PFSK-1 (cell line): Measurements from ENCODE around the gene USP50.

Experiments
- FOXP2 ChIP-seq: optimal IDR thresholded peaks from 2 replicates; pipeline ENCODE3; 2011; ENCODE audit warnings: borderline replicate concordance, control low read depth, inconsistent platforms; ENCODE audit not compliant: insufficient read depth; ENCODE audit errors: extremely low read length, extremely low read depth
- POLR2AphosphoS5 ChIP-seq: IDR thresholded peaks from 2 replicates; pipeline ENCODE4 v1.6.1; 2012; ENCODE audit warnings: low read depth, mild to moderate bottlenecking, control low read depth, low read length, moderate library complexity
- SIN3A ChIP-seq: IDR thresholded peaks from 2 replicates; pipeline ENCODE4 v1.6.1; 2012; ENCODE audit warnings: mild to moderate bottlenecking, low read length, moderate library complexity, borderline replicate concordance; ENCODE audit not compliant: insufficient read depth
- TAF1 ChIP-seq: IDR thresholded peaks from 2 replicates; pipeline ENCODE4 v1.6.1; 2012; ENCODE audit warnings: low read length, control low read depth, borderline replicate concordance; ENCODE audit not compliant: insufficient read depth
- TF ChIP-seq, protein P1 (sequence below), 2 experiments: IDR thresholded peaks; 2 replicates each; pipeline versions ENCODE4 v1.6.1 to v1.8.0; 2011 to 2012; ENCODE audit warnings: low read depth in 2 of 2, low read length in 2 of 2, control low read depth in 1 of 2, inconsistent platforms in 1 of 2, mild to moderate bottlenecking in 1 of 2, moderate library complexity in 1 of 2; ENCODE audit not compliant: insufficient read depth in 1 of 2

The USP50 gene

GRCh38 chr15:50513001-50513400 is 33.5 kb downstream of the USP50 start:
- no peak for TF ChIP-seq TAF1
- no peak for TF ChIP-seq POLR2AphosphoS5
- no peak for TF ChIP-seq FOXP2
- no peak for TF ChIP-seq SIN3A
- TF ChIP-seq, protein P1, sequence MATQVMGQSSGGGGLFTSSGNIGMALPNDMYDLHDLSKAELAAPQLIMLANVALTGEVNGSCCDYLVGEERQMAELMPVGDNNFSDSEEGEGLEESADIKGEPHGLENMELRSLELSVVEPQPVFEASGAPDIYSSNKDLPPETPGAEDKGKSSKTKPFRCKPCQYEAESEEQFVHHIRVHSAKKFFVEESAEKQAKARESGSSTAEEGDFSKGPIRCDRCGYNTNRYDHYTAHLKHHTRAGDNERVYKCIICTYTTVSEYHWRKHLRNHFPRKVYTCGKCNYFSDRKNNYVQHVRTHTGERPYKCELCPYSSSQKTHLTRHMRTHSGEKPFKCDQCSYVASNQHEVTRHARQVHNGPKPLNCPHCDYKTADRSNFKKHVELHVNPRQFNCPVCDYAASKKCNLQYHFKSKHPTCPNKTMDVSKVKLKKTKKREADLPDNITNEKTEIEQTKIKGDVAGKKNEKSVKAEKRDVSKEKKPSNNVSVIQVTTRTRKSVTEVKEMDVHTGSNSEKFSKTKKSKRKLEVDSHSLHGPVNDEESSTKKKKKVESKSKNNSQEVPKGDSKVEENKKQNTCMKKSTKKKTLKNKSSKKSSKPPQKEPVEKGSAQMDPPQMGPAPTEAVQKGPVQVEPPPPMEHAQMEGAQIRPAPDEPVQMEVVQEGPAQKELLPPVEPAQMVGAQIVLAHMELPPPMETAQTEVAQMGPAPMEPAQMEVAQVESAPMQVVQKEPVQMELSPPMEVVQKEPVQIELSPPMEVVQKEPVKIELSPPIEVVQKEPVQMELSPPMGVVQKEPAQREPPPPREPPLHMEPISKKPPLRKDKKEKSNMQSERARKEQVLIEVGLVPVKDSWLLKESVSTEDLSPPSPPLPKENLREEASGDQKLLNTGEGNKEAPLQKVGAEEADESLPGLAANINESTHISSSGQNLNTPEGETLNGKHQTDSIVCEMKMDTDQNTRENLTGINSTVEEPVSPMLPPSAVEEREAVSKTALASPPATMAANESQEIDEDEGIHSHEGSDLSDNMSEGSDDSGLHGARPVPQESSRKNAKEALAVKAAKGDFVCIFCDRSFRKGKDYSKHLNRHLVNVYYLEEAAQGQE (IDR thresholded peaks at IDR 0.05; ENCODE audit: insufficient read depth in 1 of 2, low read depth in 2 of 2, low read length in 2 of 2): no peak

DNA sequence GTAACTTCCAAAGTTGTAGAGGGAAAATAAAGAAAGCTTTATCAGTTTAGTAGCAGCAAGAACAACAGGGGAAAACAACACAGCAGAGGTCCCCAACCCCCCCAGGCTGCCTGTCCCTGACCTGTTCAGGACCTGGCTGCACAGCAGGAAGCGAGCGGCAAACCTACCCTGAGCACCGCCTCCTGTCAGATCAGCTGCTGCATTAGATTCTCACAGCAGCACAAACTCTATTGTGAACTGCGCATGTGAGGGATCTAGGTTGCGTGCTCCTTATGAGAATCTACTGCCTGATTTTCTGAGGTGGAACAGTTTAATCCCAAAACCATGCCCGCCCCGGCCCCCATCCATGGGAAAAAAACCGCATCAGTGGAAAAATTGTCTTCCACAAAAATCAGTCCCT is 40.3 kb downstream of the USP50 start:
- TF ChIP-seq POLR2AphosphoS5 (no peak), SIN3A (no peak), TAF1 (no peak), FOXP2 (no peak)
- TF ChIP-seq, protein P1 (IDR thresholded peaks at IDR 0.05; ENCODE audit: insufficient read depth in 1 of 2, low read depth in 2 of 2, low read length in 2 of 2): no peak

- TF ChIP-seq FOXP2 (no peak), SIN3A (no peak), TAF1 (no peak), POLR2AphosphoS5 (no peak)
- TF ChIP-seq, protein P1 (IDR thresholded peaks at IDR 0.05; ENCODE audit: insufficient read depth in 1 of 2, low read depth in 2 of 2, low read length in 2 of 2): no peak
These were observed 43.3 kb downstream of the USP50 start for GRCh38 chr15:50503144-50503543.

DNA sequence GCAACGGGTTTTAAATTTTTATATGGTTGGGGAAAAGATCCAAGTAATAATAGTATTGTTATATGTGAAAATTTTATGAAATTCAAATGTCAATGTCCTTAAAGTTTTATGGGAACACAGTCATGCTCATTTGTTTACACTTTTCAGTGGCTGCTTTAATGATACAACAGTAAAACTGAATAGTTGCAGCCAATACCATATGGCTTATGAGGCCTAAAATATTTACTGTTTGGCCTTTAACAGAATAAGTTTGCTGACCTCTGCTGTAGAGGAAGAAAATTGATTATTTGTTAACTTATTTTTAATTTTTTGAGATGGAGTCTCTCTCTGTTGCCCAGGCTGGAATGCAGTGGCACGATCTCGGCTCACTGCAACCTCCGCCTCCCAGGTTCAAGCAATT is 44.7 kb downstream of the USP50 start:
- TF ChIP-seq, protein P1 (IDR thresholded peaks at IDR 0.05; ENCODE audit: insufficient read depth in 1 of 2, low read depth in 2 of 2, low read length in 2 of 2): no peak
- TF ChIP-seq FOXP2: no peak

GRCh38 chr15:50500352-50500751 is 46.1 kb downstream of the USP50 start:
- TF ChIP-seq SIN3A (no peak), TAF1 (no peak)
